K562 (cell line): ENCODE data around the gene R3HDM2. TPM values are rescaled to one million over a fixed set of nuclear protein-coding genes. Genes with fewer than 3 reads are reported as not detected.

Experiments used
- BMI1 ChIP-seq: fragments of 150-350 bp; IDR thresholded peaks from 2 replicates; pipeline ENCODE4 v1.6.1; 2014; ENCODE audit warnings: low read length
- HDAC1 ChIP-seq, 2 experiments: fragments of 450-650 bp; IDR thresholded peaks; 2 replicates each; pipeline ENCODE4 v1.6.1; 2016 to 2017; ENCODE audit warnings: inconsistent platforms in 1 of 2, mild to moderate bottlenecking in 1 of 2, moderate library complexity in 1 of 2
- KAT7 ChIP-seq: sonication (generic); formaldehyde crosslinking; IDR thresholded peaks from 2 replicates; pipeline ENCODE4 v1.8.0; 2022; ENCODE audit warnings: missing genetic modification reagents, mild to moderate bottlenecking, borderline replicate concordance
- MCM3 ChIP-seq: fragments of 450-650 bp; IDR thresholded peaks from 2 replicates; pipeline ENCODE4 v1.6.1; 2016
- NELFE ChIP-seq: IDR thresholded peaks from 2 replicates; pipeline ENCODE4 v1.6.1; 2011; ENCODE audit warnings: mild to moderate bottlenecking; ENCODE audit not compliant: insufficient read depth, insufficient read length
- NFXL1 ChIP-seq: fragments of 450-650 bp; formaldehyde crosslinking; IDR thresholded peaks from 2 replicates; pipeline ENCODE4 v1.4.0; 2021; ENCODE audit warnings: mild to moderate bottlenecking
- NR3C1 ChIP-seq: sonication (generic); formaldehyde crosslinking; IDR thresholded peaks from 2 replicates; pipeline ENCODE4 v1.8.1; 2022; ENCODE audit warnings: missing genetic modification reagents
- SMAD2 ChIP-seq: fragments of 150-350 bp; IDR thresholded peaks from 2 replicates; pipeline ENCODE4 v1.6.1; 2014; ENCODE audit warnings: low read depth, mild to moderate bottlenecking, low read length
- TCF15 ChIP-seq: fragments of 250-450 bp; sonication (Bioruptor Pico); IDR thresholded peaks from 2 replicates; pipeline ENCODE4 v1.8.0; 2022; ENCODE audit warnings: moderate library complexity, mild to moderate bottlenecking, inconsistent platforms
- TEAD1 ChIP-seq, 2 experiments: fragments of 450-650 bp in 1 of 2; sonication (generic) in 1 of 2; formaldehyde crosslinking; IDR thresholded peaks; 2 replicates each; pipeline versions ENCODE4 v1.4.0 to v1.8.0; 2020 to 2022; ENCODE audit warnings: mild to moderate bottlenecking in 2 of 2, missing genetic modification reagents in 1 of 2
- ZFX ChIP-seq: sonication (generic); formaldehyde crosslinking; IDR thresholded peaks from 2 replicates; pipeline ENCODE4 v1.8.0; 2022; ENCODE audit warnings: mild to moderate bottlenecking, missing genetic modification reagents, moderate library complexity
- ZNF431 ChIP-seq: sonication (generic); formaldehyde crosslinking; IDR thresholded peaks from 2 replicates; pipeline ENCODE4 v1.8.0; 2022; ENCODE audit warnings: mild to moderate bottlenecking, missing genetic modification reagents
- ZNF507 ChIP-seq: conservative IDR thresholded peaks from 2 replicates; pipeline ENCODE4 v1.6.1; 2017; ENCODE audit warnings: missing genetic modification characterization, missing compliant biosample characterization
- ZNF551 ChIP-seq: fragments of 250-450 bp; sonication (Bioruptor Pico); IDR thresholded peaks from 2 replicates; pipeline ENCODE4 v1.5.0; 2021; ENCODE audit warnings: mild to moderate bottlenecking, moderate library complexity
- ZNF639 ChIP-seq, 2 experiments: fragments of 200-800 bp in 1 of 2; sonication (Bioruptor generic) in 1 of 2; sonication (generic) in 1 of 2; formaldehyde crosslinking in 1 of 2; IDR thresholded peaks in 1 of 2; conservative IDR thresholded peaks in 1 of 2; 2 replicates each; pipeline versions ENCODE4 v1.5.0 to v1.6.1; 2016 to 2020; ENCODE audit warnings: missing compliant biosample characterization in 1 of 2, missing genetic modification characterization in 1 of 2, missing genetic modification reagents in 1 of 2
- polyA plus RNA-seq, 8 experiments: library from polyadenylated mRNA; depleted of rRNA in 4 of 8; stranded (reverse) in 5 of 8; unstranded in 3 of 8; fragments of >200 nt; fragmentation: Nextera tagmentation in 2 of 8; fragmentation: Illumina TruSeq in 1 of 8; extraction: Ambion mirVana in 2 of 8; extraction: Trizol in 1 of 8; gene quantifications; 2 replicates each; pipeline versions ENCODE4 v1.2.1 to v1.2.3, GENCODE V29; 2011 to 2014; ENCODE audit warnings: inconsistent platforms in 1 of 8, missing spikeins in 1 of 8
- total RNA-seq, 7 experiments: library from RNA; depleted of rRNA in 6 of 7; stranded (reverse); fragments of >200 nt in 6 of 7; fragmentation: Illumina TruSeq in 2 of 7; extraction: Trizol in 2 of 7; gene quantifications; 2 replicates each; pipeline versions ENCODE4 v1.2.1 to v1.2.3, GENCODE V29; 2011 to 2021; ENCODE audit warnings: low replicate concordance in 1 of 7
- TF ChIP-seq, protein P1 (sequence below): fragments of 250-450 bp; sonication (Bioruptor Pico); IDR thresholded peaks from 2 replicates; pipeline ENCODE4 v1.4.0; 2020; ENCODE audit warnings: mild to moderate bottlenecking, moderate library complexity
- TF ChIP-seq, protein P2 (sequence below): fragments of 250-450 bp; sonication (Bioruptor Pico); IDR thresholded peaks from 2 replicates; pipeline ENCODE4 v1.5.1; 2021; ENCODE audit warnings: mild to moderate bottlenecking
- TF ChIP-seq, protein P3 (sequence below): fragments of 250-450 bp; sonication (Bioruptor Pico); IDR thresholded peaks from 2 replicates; pipeline ENCODE4 v1.8.0; 2021; ENCODE audit warnings: moderate library complexity, mild to moderate bottlenecking, inconsistent platforms
- TF ChIP-seq, protein P4 (sequence below): fragments of 450-650 bp; IDR thresholded peaks from 2 replicates; pipeline ENCODE4 v1.7.0; 2016; ENCODE audit warnings: borderline replicate concordance

R3HDM2 gene
- total and polyA plus RNA-seq, 9 of the 15 experiments (the other 6 are each of a cell fraction or from before 2014, with no cell fraction given) = 3.3 to 18.8 (median 9.0) TPM

DNA sequence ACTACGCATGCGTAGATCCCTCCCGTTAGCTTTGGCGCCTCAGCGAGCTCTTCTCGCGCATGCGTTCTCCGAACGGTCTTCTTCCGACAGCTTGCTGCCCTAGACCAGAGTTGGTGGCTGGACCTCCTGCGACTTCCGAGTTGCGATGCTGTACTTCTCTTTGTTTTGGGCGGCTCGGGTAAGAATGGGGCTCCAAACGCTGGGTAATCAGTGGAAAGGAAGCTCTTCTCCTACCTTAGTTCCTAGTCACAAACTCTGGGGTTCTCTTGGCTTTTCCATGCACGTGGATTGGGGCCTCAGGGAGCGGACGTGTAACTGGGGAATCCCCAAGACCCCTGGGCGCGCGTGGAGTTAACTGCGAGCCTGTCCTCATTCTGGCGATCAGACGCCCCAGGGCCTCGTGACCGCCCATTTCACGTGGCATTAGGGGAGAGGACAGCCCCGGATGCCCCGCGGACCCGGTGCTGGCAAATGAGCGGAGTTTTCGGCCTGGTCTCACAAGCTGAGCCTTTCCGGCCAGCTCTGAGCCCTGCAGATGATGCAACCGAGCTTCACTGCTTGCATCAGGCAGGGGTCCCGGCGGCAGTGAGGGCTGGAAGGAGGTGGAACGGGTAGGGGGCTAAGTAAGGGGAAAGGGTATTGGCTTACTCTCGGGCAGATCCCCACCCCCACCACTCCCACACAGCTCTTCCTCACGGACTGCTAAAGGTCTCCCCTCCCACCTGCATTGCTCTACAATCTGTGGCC is 201.0 kb downstream of the R3HDM2 start, which contains the start of gene SHMT2 (continued):
- no peak for TF ChIP-seq NELFE
- TF ChIP-seq SMAD2 = no peak
- no peak for TF ChIP-seq NFXL1 (CRISPR knock-in tag)
- TF ChIP-seq ZNF507 = no peak
- TF ChIP-seq KAT7 (CRISPR knock-in tag) = no peak; the same call in 1 of the 2 replicates
- no peak for TF ChIP-seq NR3C1 (CRISPR knock-in tag)
- no peak for TF ChIP-seq ZNF551 (CRISPR knock-in tag)
- TF ChIP-seq, protein P1, sequence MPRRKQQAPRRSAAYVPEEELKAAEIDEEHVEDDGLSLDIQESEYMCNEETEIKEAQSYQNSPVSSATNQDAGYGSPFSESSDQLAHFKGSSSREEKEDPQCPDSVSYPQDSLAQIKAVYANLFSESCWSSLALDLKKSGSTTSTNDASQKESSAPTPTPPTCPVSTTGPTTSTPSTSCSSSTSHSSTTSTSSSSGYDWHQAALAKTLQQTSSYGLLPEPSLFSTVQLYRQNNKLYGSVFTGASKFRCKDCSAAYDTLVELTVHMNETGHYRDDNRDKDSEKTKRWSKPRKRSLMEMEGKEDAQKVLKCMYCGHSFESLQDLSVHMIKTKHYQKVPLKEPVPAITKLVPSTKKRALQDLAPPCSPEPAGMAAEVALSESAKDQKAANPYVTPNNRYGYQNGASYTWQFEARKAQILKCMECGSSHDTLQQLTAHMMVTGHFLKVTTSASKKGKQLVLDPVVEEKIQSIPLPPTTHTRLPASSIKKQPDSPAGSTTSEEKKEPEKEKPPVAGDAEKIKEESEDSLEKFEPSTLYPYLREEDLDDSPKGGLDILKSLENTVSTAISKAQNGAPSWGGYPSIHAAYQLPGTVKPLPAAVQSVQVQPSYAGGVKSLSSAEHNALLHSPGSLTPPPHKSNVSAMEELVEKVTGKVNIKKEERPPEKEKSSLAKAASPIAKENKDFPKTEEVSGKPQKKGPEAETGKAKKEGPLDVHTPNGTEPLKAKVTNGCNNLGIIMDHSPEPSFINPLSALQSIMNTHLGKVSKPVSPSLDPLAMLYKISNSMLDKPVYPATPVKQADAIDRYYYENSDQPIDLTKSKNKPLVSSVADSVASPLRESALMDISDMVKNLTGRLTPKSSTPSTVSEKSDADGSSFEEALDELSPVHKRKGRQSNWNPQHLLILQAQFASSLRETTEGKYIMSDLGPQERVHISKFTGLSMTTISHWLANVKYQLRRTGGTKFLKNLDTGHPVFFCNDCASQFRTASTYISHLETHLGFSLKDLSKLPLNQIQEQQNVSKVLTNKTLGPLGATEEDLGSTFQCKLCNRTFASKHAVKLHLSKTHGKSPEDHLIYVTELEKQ = no peak
- TF ChIP-seq, protein P2, sequence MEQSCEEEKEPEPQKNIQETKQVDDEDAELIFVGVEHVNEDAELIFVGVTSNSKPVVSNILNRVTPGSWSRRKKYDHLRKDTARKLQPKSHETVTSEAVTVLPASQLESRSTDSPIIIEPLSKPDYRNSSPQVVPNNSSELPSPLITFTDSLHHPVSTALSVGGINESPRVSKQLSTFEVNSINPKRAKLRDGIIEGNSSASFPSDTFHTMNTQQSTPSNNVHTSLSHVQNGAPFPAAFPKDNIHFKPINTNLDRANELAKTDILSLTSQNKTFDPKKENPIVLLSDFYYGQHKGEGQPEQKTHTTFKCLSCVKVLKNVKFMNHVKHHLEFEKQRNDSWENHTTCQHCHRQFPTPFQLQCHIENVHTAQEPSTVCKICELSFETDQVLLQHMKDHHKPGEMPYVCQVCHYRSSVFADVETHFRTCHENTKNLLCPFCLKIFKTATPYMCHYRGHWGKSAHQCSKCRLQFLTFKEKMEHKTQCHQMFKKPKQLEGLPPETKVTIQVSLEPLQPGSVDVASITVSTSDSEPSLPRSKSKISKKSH (CRISPR knock-in tag) = no peak
- TF ChIP-seq, protein P3, sequence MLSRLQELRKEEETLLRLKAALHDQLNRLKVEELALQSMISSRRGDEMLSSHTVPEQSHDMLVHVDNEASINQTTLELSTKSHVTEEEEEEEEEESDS = no peak
- TF ChIP-seq ZNF431 (CRISPR knock-in tag) = no peak
- TF ChIP-seq, protein P4, sequence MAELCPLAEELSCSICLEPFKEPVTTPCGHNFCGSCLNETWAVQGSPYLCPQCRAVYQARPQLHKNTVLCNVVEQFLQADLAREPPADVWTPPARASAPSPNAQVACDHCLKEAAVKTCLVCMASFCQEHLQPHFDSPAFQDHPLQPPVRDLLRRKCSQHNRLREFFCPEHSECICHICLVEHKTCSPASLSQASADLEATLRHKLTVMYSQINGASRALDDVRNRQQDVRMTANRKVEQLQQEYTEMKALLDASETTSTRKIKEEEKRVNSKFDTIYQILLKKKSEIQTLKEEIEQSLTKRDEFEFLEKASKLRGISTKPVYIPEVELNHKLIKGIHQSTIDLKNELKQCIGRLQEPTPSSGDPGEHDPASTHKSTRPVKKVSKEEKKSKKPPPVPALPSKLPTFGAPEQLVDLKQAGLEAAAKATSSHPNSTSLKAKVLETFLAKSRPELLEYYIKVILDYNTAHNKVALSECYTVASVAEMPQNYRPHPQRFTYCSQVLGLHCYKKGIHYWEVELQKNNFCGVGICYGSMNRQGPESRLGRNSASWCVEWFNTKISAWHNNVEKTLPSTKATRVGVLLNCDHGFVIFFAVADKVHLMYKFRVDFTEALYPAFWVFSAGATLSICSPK = no peak
- TF ChIP-seq MCM3 = no peak
- TF ChIP-seq TCF15 (CRISPR knock-in tag) = no peak
- no peak for TF ChIP-seq ZNF639 (CRISPR knock-in tag; conservative IDR thresholded peaks at IDR 0.05 in 1 of 2, IDR thresholded peaks at IDR 0.05 in 1 of 2)
- TF ChIP-seq TEAD1 (CRISPR knock-in tag; IDR thresholded peaks at IDR 0.05) = peak in 1 of 2 experiments; percentile 11; a peak in 1 of 4 replicates
- no peak; a peak in 1 of 4 replicates for TF ChIP-seq HDAC1 (IDR thresholded peaks at IDR 0.05)
- TF ChIP-seq BMI1 = no peak
- TF ChIP-seq ZFX (CRISPR knock-in tag) = peak; percentile 71
